GM12875 (cell line): ENCODE data around the gene PNLDC1.
"Not testable (repeated sequence)": the region's sequence is repeated elsewhere in the genome, so short reads cannot be mapped to it uniquely, and the experiment has no call there.

Source experiments
- H3K4me3 ChIP-seq: one replicate; pipeline ENCODE4 v1.5.1; 2011; ENCODE audit warnings: low read depth, low read length, control low read depth
- TF ChIP-seq, protein P1 (sequence below): IDR thresholded peaks from 2 replicates; pipeline ENCODE4 v1.5.1; 2011; ENCODE audit warnings: low read depth, mild to moderate bottlenecking, control low read depth, inconsistent platforms, low read length, moderate library complexity, borderline replicate concordance; ENCODE audit not compliant: insufficient read depth

The PNLDC1 gene

DNA sequence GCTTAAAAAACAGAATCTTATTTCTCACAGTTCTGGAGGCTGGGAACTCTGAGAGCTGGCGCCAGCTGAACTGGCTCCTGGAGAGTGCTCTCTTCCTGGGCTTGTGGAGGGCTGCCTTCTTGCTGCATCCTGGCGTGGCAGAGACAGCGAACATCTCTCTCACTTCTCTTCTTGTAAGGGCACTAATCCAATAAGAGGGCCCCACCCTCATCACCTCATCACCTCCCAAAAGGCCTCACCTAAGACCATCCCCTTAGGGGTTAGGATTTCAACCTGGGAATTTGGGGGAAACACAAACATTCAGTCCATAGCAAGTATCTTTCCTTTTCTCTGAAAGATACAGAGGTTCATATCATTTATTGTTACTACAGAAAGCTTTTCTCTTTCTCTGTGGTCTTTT lies 23.9 kb downstream of the PNLDC1 start:
- TF ChIP-seq, protein P1, sequence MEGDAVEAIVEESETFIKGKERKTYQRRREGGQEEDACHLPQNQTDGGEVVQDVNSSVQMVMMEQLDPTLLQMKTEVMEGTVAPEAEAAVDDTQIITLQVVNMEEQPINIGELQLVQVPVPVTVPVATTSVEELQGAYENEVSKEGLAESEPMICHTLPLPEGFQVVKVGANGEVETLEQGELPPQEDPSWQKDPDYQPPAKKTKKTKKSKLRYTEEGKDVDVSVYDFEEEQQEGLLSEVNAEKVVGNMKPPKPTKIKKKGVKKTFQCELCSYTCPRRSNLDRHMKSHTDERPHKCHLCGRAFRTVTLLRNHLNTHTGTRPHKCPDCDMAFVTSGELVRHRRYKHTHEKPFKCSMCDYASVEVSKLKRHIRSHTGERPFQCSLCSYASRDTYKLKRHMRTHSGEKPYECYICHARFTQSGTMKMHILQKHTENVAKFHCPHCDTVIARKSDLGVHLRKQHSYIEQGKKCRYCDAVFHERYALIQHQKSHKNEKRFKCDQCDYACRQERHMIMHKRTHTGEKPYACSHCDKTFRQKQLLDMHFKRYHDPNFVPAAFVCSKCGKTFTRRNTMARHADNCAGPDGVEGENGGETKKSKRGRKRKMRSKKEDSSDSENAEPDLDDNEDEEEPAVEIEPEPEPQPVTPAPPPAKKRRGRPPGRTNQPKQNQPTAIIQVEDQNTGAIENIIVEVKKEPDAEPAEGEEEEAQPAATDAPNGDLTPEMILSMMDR: no peak

DNA sequence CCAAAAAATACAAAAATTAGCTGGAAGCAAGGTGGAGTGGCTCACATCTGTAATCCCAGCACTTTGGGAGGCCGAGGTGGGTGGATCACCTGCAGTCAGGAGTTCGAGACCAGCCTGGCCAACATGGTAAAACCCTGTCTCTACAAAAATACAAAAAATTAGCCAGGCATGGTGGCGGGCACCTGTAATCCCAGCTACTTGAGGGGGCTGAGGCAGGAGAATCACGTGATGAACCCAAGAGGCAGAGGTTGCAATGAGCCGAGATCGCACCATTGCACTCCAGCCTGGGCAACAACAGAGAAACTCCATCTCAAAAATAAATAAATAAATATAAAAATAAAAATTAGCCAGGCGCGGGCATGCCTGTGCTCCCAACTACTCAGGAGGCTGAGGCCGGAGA lies 24.6 kb downstream of the PNLDC1 start:
- H3K4me3 ChIP-seq: not testable (repeated sequence)

More for the DNA sequence above, 23.9 kb downstream of the PNLDC1 start:
- no peak overlapping the region for H3K4me3 ChIP-seq

DNA sequence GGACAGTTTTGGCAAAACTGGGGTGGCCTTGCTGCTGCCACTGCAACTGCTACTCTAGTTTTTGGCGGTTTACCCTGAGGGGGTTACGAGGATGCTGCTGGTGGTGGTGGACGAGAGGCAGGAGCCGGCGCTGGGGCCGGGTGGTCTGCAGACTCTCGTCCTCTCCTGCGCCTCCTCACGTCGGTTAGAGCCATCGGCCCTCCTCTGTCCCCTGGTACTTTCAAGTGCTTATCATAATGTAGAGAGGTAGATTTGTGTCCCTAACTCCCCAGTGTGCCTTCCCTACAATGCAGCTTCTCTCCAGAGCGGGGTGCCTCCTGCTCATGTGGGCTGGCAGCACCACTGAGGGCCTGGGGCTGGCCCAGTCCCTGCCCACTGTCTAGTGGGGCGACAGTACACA lies 25.9 kb downstream of the PNLDC1 start:
- TF ChIP-seq, protein P1: no peak
- H3K4me3 ChIP-seq: no peak overlapping the region

DNA sequence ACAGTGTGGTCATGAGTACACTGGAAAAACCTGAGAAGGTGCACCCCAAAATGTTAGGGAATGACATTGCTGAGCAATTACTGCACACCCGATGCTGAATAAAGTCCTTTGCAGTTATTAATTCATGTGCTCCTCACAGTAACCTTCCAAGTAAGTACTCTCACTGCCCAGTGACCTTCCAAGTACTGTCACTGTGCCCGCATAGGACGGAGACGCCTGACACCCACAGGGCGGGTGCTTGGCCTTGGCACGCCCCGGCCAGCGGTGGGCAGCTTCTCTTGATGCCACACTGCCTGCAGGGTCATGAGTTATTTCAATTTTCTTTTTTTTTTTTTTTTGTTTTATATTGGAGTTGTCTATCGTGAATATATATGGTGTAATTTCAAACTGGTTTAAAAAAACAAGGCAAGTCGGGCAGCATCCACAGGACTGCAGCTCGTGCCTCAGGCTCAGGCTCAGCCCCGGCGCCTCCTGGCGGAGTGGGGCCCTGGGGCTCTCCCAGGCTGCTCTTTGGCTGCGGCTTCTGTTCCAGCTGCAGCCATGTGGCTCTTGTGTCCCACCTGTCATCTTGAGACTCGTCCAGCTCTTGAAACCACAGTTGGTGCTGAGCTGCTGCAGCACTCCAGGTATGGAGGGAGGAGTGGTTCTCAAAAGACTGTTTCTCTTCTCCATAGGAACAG lies 27.0 kb downstream of the PNLDC1 start:
- H3K4me3 ChIP-seq: no peak overlapping the region
- TF ChIP-seq, protein P1: no peak

DNA sequence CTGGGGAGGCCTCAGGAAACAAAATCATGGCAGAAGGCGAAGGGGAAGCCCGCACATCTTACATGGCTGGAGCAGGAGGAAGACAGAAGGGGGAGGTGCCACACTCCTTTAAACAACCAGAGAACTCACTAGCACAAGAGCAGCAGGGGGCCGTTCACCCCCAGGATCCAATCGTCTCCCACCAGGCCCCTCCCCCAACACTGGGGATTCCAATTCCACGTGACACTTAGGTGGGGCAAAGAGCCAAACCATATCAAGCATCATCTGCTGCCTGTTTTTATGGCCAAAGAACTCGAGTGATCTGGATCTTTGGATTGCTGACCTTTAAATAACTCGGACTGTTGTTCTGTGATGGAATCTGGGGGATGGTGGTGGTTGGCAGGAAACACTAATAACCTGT lies 28.0 kb downstream of the PNLDC1 start:
- H3K4me3 ChIP-seq: no peak overlapping the region
- TF ChIP-seq, protein P1: no peak

DNA sequence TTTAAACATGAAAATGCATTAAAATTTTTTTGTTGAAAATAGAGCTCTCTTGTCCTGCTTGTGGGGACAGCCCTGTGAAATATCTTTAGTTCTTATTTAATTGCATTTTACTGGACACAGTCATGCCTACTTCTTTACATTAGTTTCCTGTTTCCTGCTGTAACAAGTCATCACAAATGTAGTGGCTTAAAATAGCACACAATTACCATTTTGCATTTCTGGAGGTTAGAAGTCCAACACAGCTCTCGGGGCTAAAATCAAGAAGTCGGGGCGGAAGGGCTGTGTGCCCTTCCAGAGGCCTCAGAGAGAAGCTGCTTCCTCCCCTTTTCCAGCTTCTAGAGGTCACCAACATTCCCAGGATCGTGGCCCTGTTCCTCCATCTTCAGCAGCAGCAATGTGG lies 29.4 kb downstream of the PNLDC1 start:
- H3K4me3 ChIP-seq: no peak overlapping the region
- TF ChIP-seq, protein P1: no peak

DNA sequence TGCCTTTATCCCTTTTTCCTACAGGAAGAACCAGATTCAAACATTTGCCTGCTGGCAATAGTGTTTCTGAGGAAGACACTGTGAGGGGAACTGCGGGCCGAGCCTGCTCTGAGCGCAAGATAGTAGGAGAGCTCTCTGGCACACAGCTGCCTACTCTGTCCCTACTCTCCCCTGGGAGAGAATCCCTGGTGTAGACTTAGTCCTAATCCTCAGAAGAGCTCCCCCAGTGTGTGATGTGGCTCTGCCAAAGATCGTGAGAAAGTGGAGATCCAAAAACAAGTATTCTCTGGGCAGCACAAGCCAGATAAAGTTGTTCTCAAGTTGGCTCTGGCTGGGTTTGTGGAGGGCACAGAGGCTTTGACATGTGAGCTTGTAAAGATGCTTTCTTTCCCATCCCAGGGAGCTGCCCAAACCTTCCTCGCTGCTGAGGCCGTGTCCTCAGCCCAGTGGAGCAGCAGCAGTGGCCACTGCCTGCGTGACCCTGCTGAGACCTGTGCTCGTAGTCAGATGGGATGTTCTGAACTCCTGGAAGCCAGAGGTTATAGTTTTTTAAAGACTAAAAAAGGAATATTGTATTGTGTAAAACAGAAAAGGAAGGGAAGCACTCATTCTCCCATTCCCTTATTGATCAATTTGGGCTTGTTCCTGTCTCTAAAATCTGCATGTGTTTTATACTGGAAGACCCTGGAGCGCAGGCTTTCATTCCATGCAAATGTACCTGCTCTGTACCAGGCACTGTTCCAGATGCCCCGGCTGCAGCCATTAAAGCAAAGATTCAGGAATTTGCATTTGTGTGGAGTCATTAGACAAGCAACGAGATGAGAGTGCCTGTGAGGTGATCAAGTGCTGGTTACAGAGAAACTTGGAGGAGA lies 30.7 kb downstream of the PNLDC1 start:
- H3K4me3 ChIP-seq: no peak overlapping the region
- TF ChIP-seq, protein P1: no peak
